SU-DHL-6 (cell line): ENCODE data around the gene PI4KA.

Experiments used
- H2AFZ ChIP-seq: fragments of 200-600 bp; sonication (generic); 2 replicates; pipeline ENCODE4 v1.6.1; 2014; ENCODE audit warnings: low read depth, mild to moderate bottlenecking, moderate library complexity, mixed read lengths, antibody characterized with exemption, low read length; ENCODE audit not compliant: severe bottlenecking
- H3F3A ChIP-seq: fragments of 200-600 bp; shearing (Covaris generic); 2 replicates; pipeline ENCODE4 v1.6.0; 2016; ENCODE audit warnings: antibody characterized with exemption, mild to moderate bottlenecking; ENCODE audit not compliant: insufficient read depth
- H3K27ac ChIP-seq: fragments of 200-600 bp; sonication (generic); 2 replicates; pipeline ENCODE4 v1.5.1; 2016; ENCODE audit warnings: low read depth, mild to moderate bottlenecking, low read length, moderate library complexity, mixed read lengths
- H3K27me3 ChIP-seq: fragments of 200-600 bp; sonication (generic), shearing (Covaris generic); 2 replicates; pipeline ENCODE4 v1.6.0; 2014; ENCODE audit warnings: mild to moderate bottlenecking, low read length
- H3K36me3 ChIP-seq: fragments of 200-600 bp; sonication (generic); 2 replicates; pipeline ENCODE4 v1.6.1; 2014; ENCODE audit warnings: mild to moderate bottlenecking, low read length, mixed read lengths
- H3K4me2 ChIP-seq: fragments of 300-600, 200-600 bp; shearing (Covaris generic), sonication (generic); 2 replicates; pipeline ENCODE4 v1.6.0; 2014; ENCODE audit warnings: low read length, low read depth, mild to moderate bottlenecking; ENCODE audit not compliant: poor library complexity, severe bottlenecking
- H3K4me3 ChIP-seq: fragments of 200-600 bp; sonication (generic); 2 replicates; pipeline ENCODE4 v1.5.1; 2014; ENCODE audit warnings: antibody characterized with exemption, low read length, mild to moderate bottlenecking, mixed read lengths; ENCODE audit not compliant: insufficient read depth, poor library complexity, severe bottlenecking
- H3K79me2 ChIP-seq: fragments of 200-600 bp; sonication (generic); 2 replicates; pipeline ENCODE4 v1.6.1; 2014; ENCODE audit warnings: mild to moderate bottlenecking, low read length, moderate library complexity; ENCODE audit not compliant: insufficient read depth
- H3K9ac ChIP-seq: fragments of 200-600 bp; sonication (generic); 2 replicates; pipeline ENCODE4 v1.7.0; 2014; ENCODE audit warnings: mild to moderate bottlenecking, low read length
- H3K9me2 ChIP-seq: fragments of 200-600 bp; sonication (generic); replicated peaks from 2 replicates; pipeline ENCODE4 v1.6.1; 2014; ENCODE audit warnings: low read length; ENCODE audit not compliant: insufficient read depth
- H3K9me3 ChIP-seq: fragments of 200-600 bp; sonication (generic); 2 replicates; pipeline ENCODE4 v1.6.1; 2014; ENCODE audit warnings: low read length, mixed read lengths; ENCODE audit not compliant: insufficient read depth
- H4K20me1 ChIP-seq: fragments of 200-600 bp; sonication (generic); 2 replicates; pipeline ENCODE4 v1.6.1; 2014; ENCODE audit warnings: low read depth, mild to moderate bottlenecking, antibody characterized with exemption, low read length, moderate library complexity, mixed read lengths
- EZH2phosphoT487 ChIP-seq: fragments of 200-600 bp; sonication (generic), shearing (Covaris generic); conservative IDR thresholded peaks from 2 replicates; pipeline ENCODE4 v1.6.1; 2018; ENCODE audit warnings: mild to moderate bottlenecking, antibody characterized with exemption, low read length, moderate library complexity, mixed read lengths
- TF ChIP-seq, protein P1 (sequence below): fragments of 200-600 bp; sonication (generic); IDR thresholded peaks from one replicate; pipeline ENCODE4 v1.5.1; 2017; ENCODE audit warnings: antibody characterized with exemption, mild to moderate bottlenecking, low read length, moderate library complexity; ENCODE audit not compliant: insufficient read depth, poor library complexity, severe bottlenecking

Gene PI4KA

DNA sequence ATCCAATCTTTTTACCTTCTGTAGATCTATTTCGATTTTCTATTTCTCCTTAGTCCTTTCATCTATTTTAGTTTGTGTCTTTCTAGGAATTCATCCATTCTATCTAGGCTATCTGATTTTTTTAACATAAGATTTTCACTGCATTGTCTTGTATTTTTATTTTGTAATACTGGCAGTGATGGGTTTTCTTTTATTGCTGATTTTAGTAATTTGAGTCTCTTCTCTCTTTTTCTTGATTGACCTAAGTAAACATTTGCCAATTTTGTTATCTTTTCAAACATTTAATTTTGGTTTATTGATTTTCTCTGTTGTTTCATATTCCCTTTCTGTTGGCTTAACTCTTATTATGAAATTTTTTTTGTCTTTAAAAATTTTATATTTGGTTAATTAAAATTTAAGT, 192.1 kb downstream of the PI4KA start:
- no peak overlapping the region for H3K4me3 ChIP-seq
- no peaks in the 10 kb centered on the region for H4K20me1 ChIP-seq
- TF ChIP-seq, protein P1, sequence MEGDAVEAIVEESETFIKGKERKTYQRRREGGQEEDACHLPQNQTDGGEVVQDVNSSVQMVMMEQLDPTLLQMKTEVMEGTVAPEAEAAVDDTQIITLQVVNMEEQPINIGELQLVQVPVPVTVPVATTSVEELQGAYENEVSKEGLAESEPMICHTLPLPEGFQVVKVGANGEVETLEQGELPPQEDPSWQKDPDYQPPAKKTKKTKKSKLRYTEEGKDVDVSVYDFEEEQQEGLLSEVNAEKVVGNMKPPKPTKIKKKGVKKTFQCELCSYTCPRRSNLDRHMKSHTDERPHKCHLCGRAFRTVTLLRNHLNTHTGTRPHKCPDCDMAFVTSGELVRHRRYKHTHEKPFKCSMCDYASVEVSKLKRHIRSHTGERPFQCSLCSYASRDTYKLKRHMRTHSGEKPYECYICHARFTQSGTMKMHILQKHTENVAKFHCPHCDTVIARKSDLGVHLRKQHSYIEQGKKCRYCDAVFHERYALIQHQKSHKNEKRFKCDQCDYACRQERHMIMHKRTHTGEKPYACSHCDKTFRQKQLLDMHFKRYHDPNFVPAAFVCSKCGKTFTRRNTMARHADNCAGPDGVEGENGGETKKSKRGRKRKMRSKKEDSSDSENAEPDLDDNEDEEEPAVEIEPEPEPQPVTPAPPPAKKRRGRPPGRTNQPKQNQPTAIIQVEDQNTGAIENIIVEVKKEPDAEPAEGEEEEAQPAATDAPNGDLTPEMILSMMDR, result no peak
- TF ChIP-seq EZH2phosphoT487, result no peak
- H3K36me3 ChIP-seq, result no peaks in the 10 kb centered on the region
- H3K4me2 ChIP-seq, result no peak overlapping the region
- no peak overlapping the region for H3K27ac ChIP-seq
- H3K9ac ChIP-seq, result no peak overlapping the region
- no peaks in the 10 kb centered on the region for H3K9me2 ChIP-seq
- no peaks in the 10 kb centered on the region for H3F3A ChIP-seq
- no peak overlapping the region for H2AFZ ChIP-seq
- no peaks in the 10 kb centered on the region for H3K79me2 ChIP-seq
- H3K27me3 ChIP-seq, result no peaks in the 10 kb centered on the region
- H3K9me3 ChIP-seq, result no peaks in the 10 kb centered on the region

GRCh38 chr22:20664594-20664959, 194.0 kb downstream of the PI4KA start:
- H3K9me3 ChIP-seq, result no peaks in the 10 kb centered on the region
- H3K27ac ChIP-seq, result no peak overlapping the region
- TF ChIP-seq, protein P1, result no peak
- no peak for TF ChIP-seq EZH2phosphoT487

GRCh38 chr22:20663941-20664593, 194.5 kb downstream of the PI4KA start:
- no peaks in the 10 kb centered on the region for H3K9me2 ChIP-seq
- no peak overlapping the region for H3K27ac ChIP-seq
- H3K9me3 ChIP-seq, result no peaks in the 10 kb centered on the region
- no peaks in the 10 kb centered on the region for H3K79me2 ChIP-seq
- H2AFZ ChIP-seq, result no peak overlapping the region
- H3K4me3 ChIP-seq, result no peak overlapping the region
- no peaks in the 10 kb centered on the region for H3K27me3 ChIP-seq
- H4K20me1 ChIP-seq, result no peaks in the 10 kb centered on the region
- TF ChIP-seq, protein P1, result no peak
- TF ChIP-seq EZH2phosphoT487, result no peak
- no peak overlapping the region for H3K4me2 ChIP-seq
- no peaks in the 10 kb centered on the region for H3K36me3 ChIP-seq
- H3F3A ChIP-seq, result no peaks in the 10 kb centered on the region
- no peak overlapping the region for H3K9ac ChIP-seq

More at GRCh38 chr22:20664594-20664959, 194.0 kb downstream of the PI4KA start:
- Histone ChIP-seq H2AFZ (no peak overlapping the region), H4K20me1 (no peaks in the 10 kb centered on the region), H3K27me3 (no peaks in the 10 kb centered on the region), H3K36me3 (no peaks in the 10 kb centered on the region), H3K9ac (no peak overlapping the region), H3K4me2 (no peak overlapping the region), H3F3A (no peaks in the 10 kb centered on the region), H3K9me2 (no peaks in the 10 kb centered on the region), H3K79me2 (no peaks in the 10 kb centered on the region), H3K4me3 (no peak overlapping the region)
